Fibroblast of mammary gland (primary cell): ENCODE data around the gene IFNG-AS1.

ENCODE experiments used
- DNase-seq: peaks from one replicate; pipeline ENCODE4 v3.0.0-alpha.2; 2010; ENCODE audit warnings: low read depth
- H3K4me3 ChIP-seq: 2 replicates; pipeline ENCODE4 v1.5.1; 2011; ENCODE audit warnings: low read depth, mild to moderate bottlenecking, low read length, moderate library complexity; ENCODE audit not compliant: control insufficient read depth
- TF ChIP-seq, protein P1 (sequence below): conservative IDR thresholded peaks from 2 replicates; pipeline ENCODE4 v1.5.1; 2011; ENCODE audit warnings: low read depth, low read length, inconsistent platforms; ENCODE audit not compliant: control insufficient read depth, insufficient read depth

Gene IFNG-AS1

DNA sequence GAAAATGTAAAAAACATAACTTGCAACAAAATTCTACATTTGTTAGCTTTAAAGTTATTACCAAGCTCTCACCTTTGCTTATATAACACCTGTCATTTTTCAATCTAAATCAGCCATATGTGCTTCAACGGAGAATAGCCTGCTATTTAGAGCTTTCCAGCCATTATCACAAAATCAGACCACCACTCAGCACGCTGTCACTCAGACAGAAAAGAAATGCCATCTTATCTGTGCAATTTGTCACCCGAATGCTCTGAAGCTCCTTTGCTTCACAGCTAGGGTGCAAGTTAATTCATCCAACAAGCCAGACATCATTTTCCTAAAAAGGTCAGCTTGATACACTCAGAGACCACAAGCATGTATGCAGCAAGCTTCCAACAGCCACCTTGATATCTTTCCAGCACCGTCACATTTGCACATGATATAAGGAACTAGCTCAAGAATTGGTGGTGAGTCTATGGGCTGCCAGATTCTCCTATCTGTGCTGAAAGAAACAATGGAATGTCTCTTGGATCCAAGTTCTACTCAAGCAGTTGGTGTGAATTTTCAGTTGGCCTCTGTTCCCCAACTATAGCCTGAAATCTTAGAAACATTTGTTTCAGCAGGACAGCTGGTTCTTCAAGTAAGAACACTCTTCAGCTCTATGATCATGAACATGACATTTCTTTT is 20.0 kb upstream of the IFNG-AS1 start:
- DNase-seq = peak; percentile 2
- H3K4me3 ChIP-seq = no peak overlapping the region
- TF ChIP-seq, protein P1, sequence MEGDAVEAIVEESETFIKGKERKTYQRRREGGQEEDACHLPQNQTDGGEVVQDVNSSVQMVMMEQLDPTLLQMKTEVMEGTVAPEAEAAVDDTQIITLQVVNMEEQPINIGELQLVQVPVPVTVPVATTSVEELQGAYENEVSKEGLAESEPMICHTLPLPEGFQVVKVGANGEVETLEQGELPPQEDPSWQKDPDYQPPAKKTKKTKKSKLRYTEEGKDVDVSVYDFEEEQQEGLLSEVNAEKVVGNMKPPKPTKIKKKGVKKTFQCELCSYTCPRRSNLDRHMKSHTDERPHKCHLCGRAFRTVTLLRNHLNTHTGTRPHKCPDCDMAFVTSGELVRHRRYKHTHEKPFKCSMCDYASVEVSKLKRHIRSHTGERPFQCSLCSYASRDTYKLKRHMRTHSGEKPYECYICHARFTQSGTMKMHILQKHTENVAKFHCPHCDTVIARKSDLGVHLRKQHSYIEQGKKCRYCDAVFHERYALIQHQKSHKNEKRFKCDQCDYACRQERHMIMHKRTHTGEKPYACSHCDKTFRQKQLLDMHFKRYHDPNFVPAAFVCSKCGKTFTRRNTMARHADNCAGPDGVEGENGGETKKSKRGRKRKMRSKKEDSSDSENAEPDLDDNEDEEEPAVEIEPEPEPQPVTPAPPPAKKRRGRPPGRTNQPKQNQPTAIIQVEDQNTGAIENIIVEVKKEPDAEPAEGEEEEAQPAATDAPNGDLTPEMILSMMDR = no peak

DNA sequence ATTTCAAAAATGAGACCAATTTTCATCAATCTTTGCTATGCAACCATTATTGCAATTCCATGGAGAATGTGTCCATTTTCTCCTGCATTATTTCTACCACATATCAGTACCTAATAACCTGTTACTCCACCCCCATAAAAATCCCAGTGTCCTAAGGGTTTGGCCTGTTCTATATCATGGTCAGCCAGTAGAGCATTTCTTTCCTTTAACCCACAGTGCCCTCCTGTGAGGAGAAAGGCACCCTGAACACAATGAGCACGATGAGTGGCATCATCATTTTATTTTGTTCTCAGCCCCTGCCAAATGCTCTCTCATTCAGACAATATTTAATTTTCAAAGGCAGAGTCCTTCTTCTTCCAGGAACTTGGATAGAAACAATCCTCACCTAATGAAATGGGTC is 11.6 kb upstream of the IFNG-AS1 start:
- DNase-seq = no peak
- TF ChIP-seq, protein P1 = no peak
- no peak overlapping the region for H3K4me3 ChIP-seq

GRCh38 chr12:67980391-67980790 is 8.9 kb upstream of the IFNG-AS1 start:
- TF ChIP-seq, protein P1 = no peak
- no peak overlapping the region for H3K4me3 ChIP-seq
- DNase-seq = peak; percentile 53

DNA sequence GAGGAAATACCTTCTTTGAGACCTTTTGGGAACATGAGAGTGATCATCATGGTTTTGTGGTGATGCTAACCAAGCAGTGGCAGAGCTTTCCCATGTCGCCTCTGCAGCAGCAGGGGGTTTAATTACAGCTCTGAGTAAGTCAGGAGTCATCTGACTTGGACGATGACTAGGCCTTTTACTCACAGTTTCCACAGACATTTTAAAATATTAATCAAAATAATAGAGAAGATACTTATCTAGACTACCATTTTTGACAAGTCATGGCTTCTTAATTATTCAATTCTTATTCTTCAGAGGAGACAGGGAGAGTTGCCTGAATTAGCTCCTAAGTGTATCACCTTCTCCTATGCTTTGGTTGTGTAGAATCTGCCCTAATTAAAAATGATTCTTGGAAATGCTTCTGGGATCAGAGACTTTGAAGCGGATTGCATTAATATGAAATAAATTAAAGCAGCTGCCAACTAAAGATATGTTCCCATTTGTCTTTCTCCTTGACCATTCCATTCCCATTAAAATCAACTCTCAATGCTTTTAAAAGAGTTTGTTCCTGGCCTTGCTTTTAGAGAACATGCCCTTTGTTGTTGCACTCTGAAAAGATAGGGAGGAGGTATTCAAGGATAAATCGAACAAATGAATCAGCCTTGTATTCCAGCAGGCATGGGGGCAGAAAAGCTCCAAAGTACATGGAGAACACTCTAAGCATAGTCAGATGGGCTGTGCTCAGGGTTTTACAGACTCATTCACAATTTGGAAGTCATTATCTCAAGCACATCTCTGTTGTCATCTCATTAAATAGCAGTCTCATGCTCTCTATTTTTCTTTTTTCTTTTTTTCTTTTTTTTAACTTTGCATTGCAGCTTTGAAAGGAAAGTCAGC is 7.7 kb upstream of the IFNG-AS1 start:
- TF ChIP-seq, protein P1 = no peak

GRCh38 chr12:67982164-67982563 is 7.1 kb upstream of the IFNG-AS1 start:
- TF ChIP-seq, protein P1 = no peak
- DNase-seq = peak; percentile 75
- no peak overlapping the region for H3K4me3 ChIP-seq

More for the DNA sequence above, 7.7 kb upstream of the IFNG-AS1 start:
- H3K4me3 ChIP-seq = no peak overlapping the region
- DNase-seq = peak; percentile 95

DNA sequence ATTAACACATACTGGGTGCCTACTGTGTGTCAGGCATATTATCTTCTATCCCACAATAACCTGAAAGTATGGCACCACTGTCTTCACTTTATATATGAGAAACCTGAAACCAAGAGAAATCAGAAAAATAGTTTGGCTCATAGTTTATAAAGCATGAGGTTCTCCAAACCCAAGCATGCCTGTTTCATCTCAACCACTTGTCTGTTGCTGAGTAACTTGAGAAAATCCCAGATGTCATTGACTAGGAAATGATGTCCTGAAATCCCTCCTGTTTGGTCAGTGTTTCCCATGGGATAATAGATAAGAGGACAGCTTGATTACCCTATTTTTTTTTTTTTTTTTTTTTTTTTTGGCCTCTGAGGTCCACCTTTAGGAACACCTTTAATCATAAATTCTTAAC is 2.6 kb upstream of the IFNG-AS1 start:
- TF ChIP-seq, protein P1 = no peak
- no peak overlapping the region for H3K4me3 ChIP-seq
- peak; percentile 30 for DNase-seq
